H1 (cell line): ENCODE measurements around the gene SHISA9. TPM values are rescaled to one million over a fixed set of nuclear protein-coding genes. Genes with fewer than 3 reads are reported as not detected.
"Not testable (repeated sequence)": the region's sequence is repeated elsewhere in the genome, so short reads cannot be mapped to it uniquely, and the experiment has no call there.

Experiments
- CTCF ChIA-PET: fragments of 300-600 bp; sonication (Branson Sonifier 250); formaldehyde crosslinking; loops from one replicate; lab custom pipeline; 2021; ENCODE audit not compliant: partially characterized antibody; lab: Charles Lee
- POLR2A ChIA-PET: fragments of 300-600 bp; sonication (Branson Sonifier 250); formaldehyde crosslinking; loops from one replicate; lab custom pipeline; 2021; ENCODE audit warnings: inconsistent platforms; ENCODE audit not compliant: partially characterized antibody; lab: Charles Lee
- DNase-seq, 2 experiments: peaks; one replicate each; pipeline versions ENCODE4 v3.0.0 to v3.0.0-alpha.2; 2010 to 2022; ENCODE audit warnings: low spot score in 2 of 2, low read depth in 1 of 2, mixed read lengths in 1 of 2
- FAIRE-seq: peaks from 2 replicates; lab custom pipeline; 2011; peaks lifted over from hg19 to GRCh38; lab: Jason Lieb, UNC
- H2AFZ ChIP-seq: 2 replicates; pipeline ENCODE4 v1.8.1; 2012; ENCODE audit warnings: low read length, inconsistent platforms
- H2AK5ac ChIP-seq: 2 replicates; pipeline ENCODE4 v1.6.1; 2013; ENCODE audit warnings: low read depth, low read length
- H2BK120ac ChIP-seq: replicated peaks from 2 replicates; pipeline ENCODE3; 2013; ENCODE audit warnings: low read depth, low read length, inconsistent platforms
- H2BK12ac ChIP-seq: 2 replicates; pipeline ENCODE4 v1.6.1; 2013; ENCODE audit warnings: low read depth, low read length
- H2BK15ac ChIP-seq: 2 replicates; pipeline ENCODE4 v1.6.1; 2013; ENCODE audit warnings: low read length
- H2BK20ac ChIP-seq: 2 replicates; pipeline ENCODE4 v1.6.1; 2013; ENCODE audit warnings: low read length
- H2BK5ac ChIP-seq: 2 replicates; pipeline ENCODE4 v1.6.1; 2013; ENCODE audit warnings: low read depth, low read length
- H3K14ac ChIP-seq: 2 replicates; pipeline ENCODE4 v1.6.1; 2013; ENCODE audit warnings: inconsistent platforms; ENCODE audit not compliant: insufficient read length
- H3K18ac ChIP-seq: 2 replicates; pipeline ENCODE4 v1.6.1; 2013; ENCODE audit warnings: low read length; ENCODE audit errors: extremely low read depth
- H3K23ac ChIP-seq: 2 replicates; pipeline ENCODE4 v1.6.1; 2013; ENCODE audit warnings: inconsistent platforms; ENCODE audit not compliant: insufficient read length
- H3K23me2 ChIP-seq: 2 replicates; pipeline ENCODE4 v1.6.1; 2013; ENCODE audit warnings: low read depth, low read length
- H3K27ac ChIP-seq: 2 replicates; pipeline ENCODE4 v1.6.1; 2011; ENCODE audit warnings: low read depth, low read length, inconsistent platforms
- H3K27me3 ChIP-seq, 4 experiments: replicated peaks in 1 of 4; 1 replicate in 1 of 4; 2 replicates in 3 of 4; pipeline versions ENCODE4 v1.6.1 to v1.8.1; 2011 to 2013; ENCODE audit warnings: low read length in 3 of 4, mild to moderate bottlenecking in 3 of 4, inconsistent platforms in 2 of 4, mixed read lengths in 2 of 4, moderate library complexity in 1 of 4; ENCODE audit not compliant: control insufficient read depth in 3 of 4, insufficient read depth in 3 of 4; ENCODE audit errors: extremely low read depth in 1 of 4
- H3K36me3 ChIP-seq, 4 experiments: 2 replicates each; pipeline versions ENCODE4 v1.6.1 to v1.8.1; 2011 to 2013; ENCODE audit warnings: mild to moderate bottlenecking in 4 of 4, low read length in 3 of 4, moderate library complexity in 2 of 4, control low read depth in 1 of 4, inconsistent platforms in 1 of 4; ENCODE audit not compliant: insufficient read depth in 4 of 4, control insufficient read depth in 2 of 4
- H3K4ac ChIP-seq: replicated peaks from 2 replicates; pipeline ENCODE3; 2013; ENCODE audit warnings: low read length, low read depth, mixed read lengths, inconsistent platforms; ENCODE audit not compliant: insufficient read length
- H3K4me1 ChIP-seq, 4 experiments: replicated peaks in 1 of 4; 1 replicate in 1 of 4; 2 replicates in 3 of 4; pipeline versions ENCODE4 v1.6.1 to v1.8.1; 2011 to 2013; ENCODE audit warnings: low read length in 3 of 4, inconsistent platforms in 2 of 4, mixed read lengths in 1 of 4; ENCODE audit not compliant: insufficient read depth in 4 of 4, control insufficient read depth in 3 of 4
- H3K4me2 ChIP-seq, 2 experiments: 2 replicates each; pipeline versions ENCODE4 v1.6.1 to v1.8.1; 2011 to 2013; ENCODE audit warnings: low read depth in 2 of 2, low read length in 2 of 2, control low read depth in 1 of 2, inconsistent platforms in 1 of 2, mild to moderate bottlenecking in 1 of 2; ENCODE audit not compliant: insufficient read depth in 1 of 2
- H3K4me3 ChIP-seq, 4 experiments: fragments of 200-600, 300-600 bp in 1 of 4; sonication (generic), shearing (Covaris generic), sonication (Bioruptor Twin) in 1 of 4; 2 replicates each; pipeline versions ENCODE4 v1.5.1 to v1.8.1; 2011 to 2016; ENCODE audit warnings: low read length in 4 of 4, low read depth in 3 of 4, control low read depth in 2 of 4, inconsistent platforms in 2 of 4, mild to moderate bottlenecking in 2 of 4, mixed read lengths in 1 of 4, moderate library complexity in 1 of 4; ENCODE audit not compliant: insufficient read depth in 2 of 4; ENCODE audit errors: extremely low read depth in 1 of 4
- H3K56ac ChIP-seq: replicated peaks from 2 replicates; pipeline ENCODE3; 2013; ENCODE audit warnings: low read depth, mild to moderate bottlenecking, mixed read lengths, low read length, inconsistent platforms; ENCODE audit not compliant: insufficient read length
- H3K79me1 ChIP-seq: 2 replicates; pipeline ENCODE4 v1.6.1; 2013; ENCODE audit warnings: low read depth, low read length, control low read depth
- H3K79me2 ChIP-seq, 2 experiments: 2 replicates each; pipeline versions ENCODE4 v1.6.1 to v1.8.1; 2012 to 2013; ENCODE audit warnings: low read length in 2 of 2, mild to moderate bottlenecking in 2 of 2, inconsistent platforms in 1 of 2; ENCODE audit not compliant: insufficient read depth in 2 of 2, control insufficient read depth in 1 of 2
- H3K9ac ChIP-seq, 4 experiments: replicated peaks in 1 of 4; 1 replicate in 1 of 4; 2 replicates in 3 of 4; pipeline versions ENCODE4 v1.6.1 to v1.8.1; 2011 to 2013; ENCODE audit warnings: low read depth in 3 of 4, low read length in 3 of 4, control low read depth in 2 of 4, mild to moderate bottlenecking in 2 of 4, moderate library complexity in 2 of 4, inconsistent platforms in 1 of 4; ENCODE audit errors: extremely low read depth in 1 of 4
- H3K9me3 ChIP-seq, 2 experiments: 2 replicates each; pipeline versions ENCODE4 v1.6.1 to v1.8.1; 2012 to 2013; ENCODE audit warnings: mild to moderate bottlenecking in 2 of 2, moderate library complexity in 2 of 2, control low read depth in 1 of 2, inconsistent platforms in 1 of 2, low read depth in 1 of 2, low read length in 1 of 2, mixed read lengths in 1 of 2; ENCODE audit not compliant: insufficient read depth in 2 of 2
- H4K20me1 ChIP-seq, 2 experiments: replicated peaks in 1 of 2; 2 replicates each; pipeline versions ENCODE3 to v1.8.1; 2011 to 2013; ENCODE audit warnings: inconsistent platforms in 2 of 2, low read length in 2 of 2, mild to moderate bottlenecking in 1 of 2; ENCODE audit not compliant: insufficient read depth in 2 of 2, control insufficient read depth in 1 of 2
- H4K5ac ChIP-seq: 2 replicates; pipeline ENCODE4 v1.6.1; 2013; ENCODE audit warnings: low read length, low read depth, mixed read lengths, inconsistent platforms; ENCODE audit not compliant: insufficient read length
- H4K8ac ChIP-seq: 2 replicates; pipeline ENCODE4 v1.8.0; 2013; ENCODE audit warnings: mild to moderate bottlenecking, moderate library complexity, low read length, inconsistent platforms; ENCODE audit not compliant: insufficient read depth; ENCODE audit errors: extremely low read depth
- H4K91ac ChIP-seq: replicated peaks from 2 replicates; pipeline ENCODE3; 2013; ENCODE audit warnings: low read length, mixed read lengths, inconsistent platforms; ENCODE audit not compliant: insufficient read length
- RAD21 ChIP-seq, 2 experiments: IDR thresholded peaks in 1 of 2; conservative IDR thresholded peaks in 1 of 2; 2 replicates each; pipeline ENCODE4 v1.6.1; 2011; ENCODE audit warnings: low read depth in 2 of 2, low read length in 2 of 2, improper control_type of control experiment in 1 of 2, inconsistent platforms in 1 of 2, mild to moderate bottlenecking in 1 of 2, moderate library complexity in 1 of 2
- SP2 ChIP-seq: IDR thresholded peaks from 2 replicates; pipeline ENCODE4 v1.6.1; 2012; ENCODE audit warnings: mild to moderate bottlenecking, low read length, inconsistent platforms
- TBP ChIP-seq: IDR thresholded peaks from 2 replicates; pipeline ENCODE4 v1.6.1; 2011; ENCODE audit warnings: low read depth, low read length, improper control_type of control experiment
- WGBS, 2 experiments: shearing (Covaris generic) in 1 of 2; methylation state at CpG; one replicate each; pipeline versions ENCODE4 v1.1.6 to v1.1.7; 2013 to 2015; ENCODE audit warnings: low lambda C conversion rate in 2 of 2, mixed read lengths in 2 of 2, inconsistent platforms in 1 of 2, low coverage in 1 of 2, missing lambda C conversion rate in 1 of 2; ENCODE audit not compliant: insufficient replicate concordance in 2 of 2, insufficient coverage in 1 of 2, insufficient read length in 1 of 2; ENCODE audit errors: extremely low coverage in 1 of 2, missing lambda C conversion rate in 1 of 2; 5-methylcytosine and 5-hydroxymethylcytosine counted together
- polyA plus RNA-seq, 7 experiments: library from polyadenylated mRNA; depleted of rRNA in 3 of 7; stranded (reverse) in 5 of 7; unstranded in 2 of 7; fragments of >200 nt in 5 of 7; fragments of 200-250 nt in 2 of 7; gene quantifications; 1 replicate in 5 of 7; 2 replicates in 1 of 7; 4 replicates in 1 of 7; pipeline versions ENCODE4 v1.2.1 to v1.2.3, GENCODE V29; 2011 to 2013; ENCODE audit warnings: missing spikeins in 2 of 7, mixed read lengths in 2 of 7
- total RNA-seq: library from RNA; stranded (reverse); fragmentation: NEBNext Ultra II Directional; extraction: Animal tissue kit (Norgen Biotek cat#: 25700); gene quantifications from 2 replicates; pipeline ENCODE4 v1.2.1, GENCODE V29; 2021

SHISA9 gene
- total and polyA plus RNA-seq, 2 of the 8 experiments (the other 6 are each of a cell fraction or from before 2014, with no cell fraction given), result 25.6 to 39.8 TPM

- no peak for TF ChIP-seq SP2
- TF ChIP-seq RAD21 (IDR thresholded peaks at IDR 0.05 in 1 of 2, conservative IDR thresholded peaks at IDR 0.05 in 1 of 2; ENCODE audit: low read depth in 2 of 2, low read length in 2 of 2), result no peak
- TF ChIP-seq TBP, result no peak
Measured at GRCh38 chr16:12920739-12921138, 19.3 kb downstream of the SHISA9 start (continued).

DNA sequence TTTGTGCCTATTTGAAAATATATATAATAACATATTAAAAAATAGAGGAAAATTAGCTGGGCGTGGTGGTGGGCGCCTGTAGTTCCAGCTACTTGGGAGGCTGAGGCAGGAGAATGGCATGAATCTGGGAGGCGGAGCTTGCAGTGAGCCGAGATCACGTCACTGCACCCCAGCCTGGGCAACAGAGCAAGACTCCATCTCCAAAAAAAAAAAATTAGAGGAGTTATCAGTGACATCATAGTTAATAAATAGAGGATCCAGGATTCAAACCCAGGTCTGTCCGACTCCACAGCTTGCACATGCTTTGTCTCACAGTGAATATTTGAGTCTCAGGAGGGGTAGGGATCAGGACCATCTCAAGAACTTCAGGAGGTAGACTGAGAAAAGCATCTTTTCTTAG lies 22.2 kb downstream of the SHISA9 start:
- POLR2A ChIA-PET, result interaction anchor here (0.6 kb wide), 1 partner anchor 88 kb away, joined by 3 read pairs; no protein-coding TSS in a partner anchor
- not testable (repeated sequence) for H2AFZ ChIP-seq, H3K18ac ChIP-seq, H4K8ac ChIP-seq, H3K56ac ChIP-seq, H2BK5ac ChIP-seq, DNase-seq, H3K79me1 ChIP-seq, H2BK15ac ChIP-seq, H3K4me3 ChIP-seq, H3K36me3 ChIP-seq, H3K14ac ChIP-seq, H3K27ac ChIP-seq, H4K91ac ChIP-seq, H2BK120ac ChIP-seq, H3K9me3 ChIP-seq, H3K9ac ChIP-seq, H3K4ac ChIP-seq, H3K23ac ChIP-seq, H3K23me2 ChIP-seq, H4K20me1 ChIP-seq, H2BK20ac ChIP-seq, H4K5ac ChIP-seq, H2BK12ac ChIP-seq, FAIRE-seq, H2AK5ac ChIP-seq, H3K4me2 ChIP-seq, H3K4me1 ChIP-seq, H3K27me3 ChIP-seq
- peaks cover 0 to 78% of the 10 kb centered on the region in 2 experiments; a peak in 3 of 4 replicates for H3K79me2 ChIP-seq
- 94% methylated on average over 4 of the region's 6 CpGs; no CpG with 5 or more reads in 1 of the 2 experiments for WGBS, 2 experiments
- CTCF ChIA-PET, result interaction anchor here (0.6 to 3.3 kb wide), 3 partner anchors 15 to 586 kb away, joined by 3 to 20 read pairs (median 3); no protein-coding TSS in a partner anchor
